Stimulated activated CD8-positive, alpha-beta memory T cell treated with anti-CD3 and anti-CD28 coated beads, Interleukin-12 subunit alpha, Interleukin-12 subunit beta, amount 100 ng/mL, for 1 hour (primary cell): Measurements from ENCODE around the gene SERPINH1.

Source experiments
- DNase-seq: peaks from one replicate; pipeline ENCODE4 v3.0.0-alpha.2; 2020; ENCODE audit warnings: low read depth

The SERPINH1 gene

DNA sequence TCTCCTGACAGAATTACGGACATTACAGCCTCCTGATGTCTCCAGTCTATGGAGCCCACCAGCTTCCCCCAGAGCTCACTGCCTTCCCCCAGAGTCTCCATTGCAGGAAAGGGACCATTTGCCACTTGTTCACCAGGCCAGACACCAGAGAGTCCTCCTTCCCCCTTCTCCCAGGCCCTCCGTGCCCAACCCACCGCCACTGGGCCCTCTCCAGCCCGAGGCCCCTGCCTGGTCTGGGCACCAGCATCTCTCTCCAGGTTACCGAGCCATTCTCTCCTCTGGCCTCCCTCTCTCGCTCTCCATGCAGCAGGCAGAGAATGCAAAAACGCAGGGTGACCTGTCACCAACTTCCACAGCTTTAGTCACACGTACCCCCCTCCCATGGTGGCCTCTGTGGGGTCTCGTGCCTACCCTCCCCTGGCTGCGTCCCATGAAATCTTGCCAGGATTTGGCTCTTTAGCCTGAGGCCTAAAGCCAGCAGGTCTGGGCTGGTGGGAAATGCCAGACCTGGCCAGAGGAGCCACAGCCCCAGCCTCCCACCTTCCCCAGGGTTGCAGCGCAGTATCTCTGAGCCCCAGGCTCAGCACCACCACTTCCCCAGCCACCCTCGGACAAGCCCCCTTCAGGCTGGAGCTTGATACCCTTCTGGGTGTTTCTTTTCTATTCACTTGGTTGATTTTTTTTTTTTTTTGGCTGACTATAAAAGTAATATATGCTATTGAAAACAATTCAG is 6.8 kb upstream of the SERPINH1 start:
- DNase-seq = no peak

DNA sequence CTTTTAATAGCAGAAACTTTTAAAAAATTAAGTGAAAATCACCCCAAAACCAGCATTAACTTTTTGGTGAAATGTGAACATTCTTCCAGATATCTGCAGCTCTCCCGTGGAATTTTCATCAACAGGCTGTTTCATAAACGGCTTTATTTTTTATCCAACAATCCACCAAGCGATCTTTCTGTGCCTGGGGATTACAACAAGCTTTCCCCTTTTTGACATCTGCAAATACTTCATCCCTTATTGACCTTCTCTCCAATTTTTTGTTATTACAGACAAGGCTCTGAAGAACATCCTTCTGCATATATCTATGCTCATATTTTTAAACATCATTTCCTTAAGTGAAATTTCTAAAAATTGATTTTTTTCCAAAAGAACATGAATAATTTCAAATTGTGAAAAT is 5.8 kb upstream of the SERPINH1 start:
- DNase-seq = no peak

DNA sequence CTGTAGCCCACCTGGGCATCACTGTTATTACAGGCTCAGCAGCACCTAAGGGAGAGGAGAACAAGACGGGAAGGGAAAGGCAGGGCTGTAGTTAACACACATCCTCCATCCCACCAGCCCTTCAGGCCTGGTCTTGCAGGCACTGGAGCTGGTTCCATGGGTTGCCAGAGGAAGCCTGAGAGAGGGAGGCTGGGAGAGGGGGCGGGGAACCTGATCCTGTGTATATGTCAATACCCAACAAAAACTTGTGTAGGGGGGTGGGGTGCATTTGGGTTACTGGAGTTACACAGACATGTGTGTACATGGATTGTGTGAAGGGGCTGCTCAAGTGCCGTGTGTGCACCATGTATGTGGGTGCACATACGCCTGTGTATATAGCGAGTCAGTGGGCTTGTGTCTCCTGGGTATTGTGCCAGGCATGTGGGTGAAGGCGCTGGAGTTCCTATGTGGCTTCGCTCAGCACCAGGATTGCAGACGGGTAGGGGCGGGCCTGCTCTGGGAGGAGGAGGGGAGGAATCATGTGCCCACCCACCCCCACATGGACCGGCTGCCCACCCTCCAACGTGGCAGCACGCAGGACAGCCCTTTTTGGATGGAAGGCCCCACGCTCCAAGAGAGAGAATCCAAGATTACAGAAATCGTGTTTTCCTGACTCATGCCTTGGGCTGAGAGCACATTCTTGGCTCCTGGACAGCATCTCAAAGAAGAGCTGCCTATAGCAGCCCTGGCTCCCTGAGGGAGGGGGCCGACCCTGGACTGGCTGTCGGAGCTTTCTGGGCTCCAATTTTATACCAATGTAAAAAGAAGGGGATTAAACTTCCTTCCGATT is 4.2 kb upstream of the SERPINH1 start:
- DNase-seq = no peak

DNA sequence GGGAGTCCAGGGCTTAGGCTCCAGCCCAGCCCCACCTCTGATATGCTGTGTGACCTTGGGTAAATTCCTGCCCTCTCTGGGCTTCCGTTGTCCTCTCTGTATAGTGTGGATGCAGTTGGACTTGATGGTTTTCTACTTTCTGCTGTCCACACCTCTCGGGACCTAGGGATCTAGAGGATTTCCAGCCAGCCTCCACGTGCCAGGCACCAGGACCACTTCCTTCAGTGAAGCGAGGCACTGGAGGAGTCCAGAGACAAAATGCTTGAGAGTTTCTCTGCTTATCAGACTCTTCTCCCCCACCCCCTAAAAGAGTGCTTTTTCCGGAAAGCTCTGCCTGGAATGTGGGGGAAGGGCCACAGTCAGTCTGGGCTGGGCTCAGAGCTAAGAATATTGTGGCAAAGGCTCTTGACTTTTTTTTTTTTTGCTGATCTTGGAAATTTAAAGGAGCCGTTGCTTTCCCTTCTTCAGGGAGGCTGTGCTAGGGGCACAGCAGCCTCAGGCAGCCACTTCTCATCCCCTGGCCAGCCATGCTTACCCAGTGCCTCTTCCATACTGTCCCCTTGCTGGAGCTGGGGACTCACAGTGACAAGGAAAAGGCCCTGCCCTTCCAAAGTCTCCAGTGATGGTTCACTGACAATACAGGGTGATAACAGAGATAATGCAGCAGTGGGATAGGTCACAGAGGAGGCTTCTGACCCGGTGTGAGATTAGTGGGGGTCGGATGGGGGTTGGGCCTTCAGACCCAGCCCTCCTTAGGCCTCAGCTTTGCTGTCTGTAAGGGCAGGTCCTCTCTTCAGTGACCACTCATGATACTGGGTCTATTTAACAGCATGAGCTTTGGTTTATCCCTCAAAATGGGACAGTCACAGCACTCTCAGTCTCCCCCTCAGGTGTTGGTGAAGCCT is 2.9 kb upstream of the SERPINH1 start:
- no peak for DNase-seq

DNA sequence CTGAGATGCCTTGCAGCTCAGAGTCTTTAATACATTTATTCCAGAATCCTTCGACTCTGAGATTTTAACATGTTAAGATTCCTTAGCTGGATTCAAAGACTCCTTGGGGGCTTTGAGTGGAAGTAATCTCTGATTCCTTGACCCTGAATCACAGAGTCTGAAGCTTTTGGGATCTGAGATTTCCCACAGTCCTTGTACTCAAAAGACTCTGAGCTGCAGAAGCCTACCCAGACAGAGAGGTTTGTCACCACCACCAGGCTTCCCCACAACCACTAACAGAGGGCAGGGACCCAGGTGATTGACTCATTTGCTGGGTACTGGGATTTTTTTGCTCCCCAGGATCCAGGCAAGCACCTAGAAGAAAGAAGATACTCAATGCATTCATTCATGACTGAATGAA is 1.4 kb upstream of the SERPINH1 start:
- no peak for DNase-seq

DNA sequence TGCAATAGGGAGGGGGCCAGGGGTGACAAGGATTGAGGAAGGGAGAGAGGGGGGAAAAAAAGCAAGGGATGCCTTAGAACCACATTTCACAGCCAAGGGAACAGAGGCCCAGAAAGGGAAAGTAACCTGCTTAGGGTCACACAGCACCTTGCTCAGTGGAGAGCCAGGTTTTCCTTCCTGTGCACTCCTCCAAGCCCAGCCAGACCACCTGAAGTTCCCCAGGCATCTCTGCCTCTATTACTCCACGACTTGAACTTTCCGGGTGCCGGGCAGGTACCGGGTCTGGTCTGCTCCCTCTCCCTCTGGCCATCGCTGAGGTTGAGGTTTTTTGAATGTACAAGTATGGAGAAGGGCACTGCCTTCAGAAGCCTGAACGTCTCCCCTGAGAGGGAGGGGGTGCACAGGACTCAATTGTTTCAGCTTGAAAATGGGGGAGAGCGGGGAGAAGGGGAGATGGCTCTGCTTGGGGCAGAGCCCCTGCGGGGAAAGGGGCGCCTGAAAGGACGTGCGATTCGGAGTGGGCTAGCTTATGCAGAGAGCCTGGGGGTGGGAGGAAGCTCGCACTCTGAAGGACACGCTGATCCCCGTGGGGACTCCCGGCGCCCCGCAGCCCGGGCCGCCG is 516 bp upstream of the SERPINH1 start:
- no peak for DNase-seq

DNA sequence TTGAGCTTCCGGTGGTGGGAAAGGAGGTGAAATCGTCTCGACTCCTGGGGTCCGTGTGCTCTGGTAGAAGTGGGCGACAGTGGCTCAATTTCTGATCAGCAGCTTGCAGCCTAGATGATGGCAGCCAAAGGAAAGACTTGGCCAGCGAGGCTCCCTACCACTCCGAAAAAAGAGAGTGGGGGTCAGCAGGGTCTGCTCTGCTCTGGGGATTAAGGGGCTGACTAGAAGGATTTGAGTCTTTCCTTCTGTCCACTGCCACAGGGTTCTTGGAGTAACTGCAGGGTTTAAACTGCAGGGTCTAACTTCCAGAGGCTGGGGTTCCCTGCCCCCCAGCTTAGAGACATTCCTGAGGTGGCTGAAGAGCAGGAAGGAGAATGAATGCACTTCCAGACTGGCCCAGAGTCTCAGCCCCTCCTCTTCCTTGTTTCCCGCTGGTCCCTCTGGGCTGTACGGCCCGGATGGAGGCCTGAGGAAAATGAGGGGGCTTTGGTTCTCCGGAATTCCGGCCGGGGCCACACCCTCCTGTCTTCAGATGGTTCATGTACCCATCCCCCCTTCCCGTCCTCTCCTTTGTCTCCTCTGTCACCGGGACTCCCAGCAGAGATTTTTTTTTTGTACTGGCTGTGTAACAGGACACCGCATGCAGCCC is 907 bp downstream of the SERPINH1 start:
- DNase-seq = no peak

- no peak for DNase-seq
Measured at GRCh38 chr11:75563501-75563977, 1.5 kb downstream of the SERPINH1 start.

DNA sequence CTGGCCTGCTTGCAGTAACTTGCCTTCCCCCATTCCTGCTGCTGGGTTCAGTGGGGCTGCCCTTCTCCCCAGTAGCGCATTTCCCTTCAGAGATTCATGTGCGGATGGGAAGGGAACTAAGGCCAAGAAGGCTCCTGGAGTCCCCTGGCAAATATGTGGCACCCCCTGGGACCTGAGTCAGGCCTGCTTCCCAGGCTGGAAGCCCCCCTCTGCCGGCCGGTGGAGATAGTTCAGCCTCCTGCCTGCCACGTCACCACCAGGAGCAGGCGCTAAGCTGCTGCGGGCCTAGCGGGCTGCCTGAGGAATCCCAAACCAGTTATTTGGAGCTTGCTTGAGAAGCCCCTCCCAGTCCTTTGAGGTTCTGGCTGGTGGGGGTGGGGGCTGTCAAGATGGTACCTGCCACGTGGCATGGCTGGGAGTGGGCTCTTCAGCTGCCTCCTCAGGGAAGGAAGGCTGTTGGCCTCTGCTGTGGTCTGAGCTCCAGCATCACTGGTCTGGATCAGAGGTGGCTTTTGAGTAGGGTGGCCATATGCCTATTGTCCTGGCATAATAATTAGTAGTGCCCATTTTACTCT is 2.0 kb downstream of the SERPINH1 start:
- DNase-seq = no peak

- DNase-seq = no peak
Measured at GRCh38 chr11:75565221-75565814, 3.3 kb downstream of the SERPINH1 start.

- no peak for DNase-seq
Measured at GRCh38 chr11:75565916-75566762, 4.1 kb downstream of the SERPINH1 start.

DNA sequence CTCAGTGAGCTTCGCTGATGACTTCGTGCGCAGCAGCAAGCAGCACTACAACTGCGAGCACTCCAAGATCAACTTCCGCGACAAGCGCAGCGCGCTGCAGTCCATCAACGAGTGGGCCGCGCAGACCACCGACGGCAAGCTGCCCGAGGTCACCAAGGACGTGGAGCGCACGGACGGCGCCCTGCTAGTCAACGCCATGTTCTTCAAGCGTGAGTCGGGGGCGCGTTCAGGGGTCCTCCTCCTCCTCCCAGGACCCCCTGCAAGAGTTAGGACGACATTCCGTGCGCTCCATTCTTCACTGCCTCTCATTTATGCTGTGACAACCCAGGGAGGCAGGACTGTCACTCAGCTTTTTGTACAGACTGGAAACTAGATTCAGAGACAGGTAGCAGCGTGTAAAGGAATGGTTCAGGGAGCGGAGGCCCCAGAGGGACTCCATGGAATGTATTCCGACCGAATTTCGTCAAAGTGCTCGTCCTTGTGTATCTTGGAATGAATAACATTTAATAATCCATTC is 4.8 kb downstream of the SERPINH1 start:
- DNase-seq = no peak

- DNase-seq = no peak
Measured at GRCh38 chr11:75567971-75568370, 5.9 kb downstream of the SERPINH1 start.

DNA sequence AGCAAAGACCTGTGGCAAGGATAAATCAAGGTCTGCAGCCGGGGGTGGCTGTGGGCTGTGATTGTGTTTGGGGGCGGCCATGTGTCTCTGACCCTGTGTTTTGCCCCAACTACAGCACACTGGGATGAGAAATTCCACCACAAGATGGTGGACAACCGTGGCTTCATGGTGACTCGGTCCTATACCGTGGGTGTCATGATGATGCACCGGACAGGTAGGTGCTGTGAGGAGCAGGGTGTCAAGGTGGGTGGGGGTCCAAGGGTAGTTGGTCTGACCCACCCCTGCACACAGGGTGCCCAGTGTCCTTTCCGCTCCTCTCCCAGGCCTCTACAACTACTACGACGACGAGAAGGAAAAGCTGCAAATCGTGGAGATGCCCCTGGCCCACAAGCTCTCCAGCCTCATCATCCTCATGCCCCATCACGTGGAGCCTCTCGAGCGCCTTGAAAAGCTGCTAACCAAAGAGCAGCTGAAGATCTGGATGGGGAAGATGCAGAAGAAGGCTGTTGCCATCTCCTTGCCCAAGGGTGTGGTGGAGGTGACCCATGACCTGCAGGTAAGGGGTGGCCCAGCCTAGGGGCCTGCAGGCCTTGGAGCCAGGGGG is 6.7 kb downstream of the SERPINH1 start:
- DNase-seq = no peak

DNA sequence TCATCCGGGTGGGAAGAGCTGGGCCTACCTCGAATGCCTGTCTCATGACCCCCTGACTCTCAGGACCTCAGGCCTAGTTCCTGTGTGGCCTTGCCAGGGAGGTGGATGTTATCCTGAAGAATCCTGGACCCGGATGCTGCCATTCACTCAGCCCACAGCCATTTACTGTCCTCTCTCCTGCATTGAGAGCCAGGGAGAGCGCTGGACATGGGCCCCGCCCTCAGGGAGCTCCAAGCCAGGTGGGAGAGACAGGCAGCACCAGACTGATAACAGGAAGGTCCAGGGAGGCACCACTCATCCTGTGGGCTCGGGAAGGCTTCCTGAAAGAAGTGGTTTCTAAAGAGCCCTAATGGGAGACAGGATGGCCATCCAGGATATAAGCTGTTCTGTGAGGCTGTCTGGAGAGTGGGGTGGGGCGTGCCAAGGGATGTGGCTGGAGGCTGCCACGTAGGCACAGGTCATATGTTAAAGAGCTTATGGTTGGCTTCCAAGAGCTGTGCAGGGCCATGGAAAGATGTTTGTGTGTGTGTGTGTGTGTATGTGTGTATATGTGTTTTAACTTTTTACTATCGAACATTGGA is 8.6 kb downstream of the SERPINH1 start:
- no peak for DNase-seq

GRCh38 chr11:75571625-75572024 is 9.6 kb downstream of the SERPINH1 start:
- DNase-seq = no peak

DNA sequence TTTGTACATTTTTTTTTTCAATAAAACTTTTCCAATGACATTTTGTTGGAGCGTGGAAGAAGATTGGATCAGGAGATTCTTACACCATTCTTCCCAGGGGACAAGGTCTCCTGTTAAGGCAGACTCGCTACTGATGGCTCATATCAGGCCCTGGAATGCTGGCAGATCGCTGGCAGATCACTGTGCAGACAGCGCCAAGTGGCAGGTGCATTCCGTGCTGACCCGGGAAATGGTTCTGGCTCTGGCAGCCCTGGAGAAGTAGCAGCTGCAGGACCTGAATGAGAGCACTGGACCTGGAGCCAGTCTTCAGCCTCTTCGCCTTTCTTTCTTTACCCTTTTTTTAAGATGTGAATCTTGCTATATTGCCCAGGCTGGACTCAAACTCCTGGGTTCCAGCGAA is 10.7 kb downstream of the SERPINH1 start:
- no peak for DNase-seq
